H1 (cell line): ENCODE results near the gene PTN. TPM values are rescaled to one million over a fixed set of nuclear protein-coding genes. Genes with fewer than 3 reads are reported as not detected.

Source experiments
- CTCF ChIA-PET: fragments of 300-600 bp; sonication (Branson Sonifier 250); formaldehyde crosslinking; loops from one replicate; lab custom pipeline; 2021; ENCODE audit not compliant: partially characterized antibody; lab: Charles Lee
- POLR2A ChIA-PET: fragments of 300-600 bp; sonication (Branson Sonifier 250); formaldehyde crosslinking; loops from one replicate; lab custom pipeline; 2021; ENCODE audit warnings: inconsistent platforms; ENCODE audit not compliant: partially characterized antibody; lab: Charles Lee
- DNase-seq, 2 experiments: peaks; one replicate each; pipeline versions ENCODE4 v3.0.0 to v3.0.0-alpha.2; 2010 to 2022; ENCODE audit warnings: low spot score in 2 of 2, low read depth in 1 of 2, mixed read lengths in 1 of 2
- FAIRE-seq: peaks from 2 replicates; lab custom pipeline; 2011; peaks lifted over from hg19 to GRCh38; lab: Jason Lieb, UNC
- H2AFZ ChIP-seq: 2 replicates; pipeline ENCODE4 v1.8.1; 2012; ENCODE audit warnings: low read length, inconsistent platforms
- H2AK5ac ChIP-seq: 2 replicates; pipeline ENCODE4 v1.6.1; 2013; ENCODE audit warnings: low read depth, low read length
- H2BK120ac ChIP-seq: replicated peaks from 2 replicates; pipeline ENCODE3; 2013; ENCODE audit warnings: low read depth, low read length, inconsistent platforms
- H2BK12ac ChIP-seq: 2 replicates; pipeline ENCODE4 v1.6.1; 2013; ENCODE audit warnings: low read depth, low read length
- H2BK15ac ChIP-seq: 2 replicates; pipeline ENCODE4 v1.6.1; 2013; ENCODE audit warnings: low read length
- H2BK20ac ChIP-seq: 2 replicates; pipeline ENCODE4 v1.6.1; 2013; ENCODE audit warnings: low read length
- H2BK5ac ChIP-seq: 2 replicates; pipeline ENCODE4 v1.6.1; 2013; ENCODE audit warnings: low read depth, low read length
- H3K14ac ChIP-seq: 2 replicates; pipeline ENCODE4 v1.6.1; 2013; ENCODE audit warnings: inconsistent platforms; ENCODE audit not compliant: insufficient read length
- H3K18ac ChIP-seq: 2 replicates; pipeline ENCODE4 v1.6.1; 2013; ENCODE audit warnings: low read length; ENCODE audit errors: extremely low read depth
- H3K23ac ChIP-seq: 2 replicates; pipeline ENCODE4 v1.6.1; 2013; ENCODE audit warnings: inconsistent platforms; ENCODE audit not compliant: insufficient read length
- H3K23me2 ChIP-seq: 2 replicates; pipeline ENCODE4 v1.6.1; 2013; ENCODE audit warnings: low read depth, low read length
- H3K27ac ChIP-seq: 2 replicates; pipeline ENCODE4 v1.6.1; 2011; ENCODE audit warnings: low read depth, low read length, inconsistent platforms
- H3K27me3 ChIP-seq, 4 experiments: replicated peaks in 1 of 4; 1 replicate in 1 of 4; 2 replicates in 3 of 4; pipeline versions ENCODE4 v1.6.1 to v1.8.1; 2011 to 2013; ENCODE audit warnings: low read length in 3 of 4, mild to moderate bottlenecking in 3 of 4, inconsistent platforms in 2 of 4, mixed read lengths in 2 of 4, moderate library complexity in 1 of 4; ENCODE audit not compliant: control insufficient read depth in 3 of 4, insufficient read depth in 3 of 4; ENCODE audit errors: extremely low read depth in 1 of 4
- H3K36me3 ChIP-seq, 4 experiments: 2 replicates each; pipeline versions ENCODE4 v1.6.1 to v1.8.1; 2011 to 2013; ENCODE audit warnings: mild to moderate bottlenecking in 4 of 4, low read length in 3 of 4, moderate library complexity in 2 of 4, control low read depth in 1 of 4, inconsistent platforms in 1 of 4; ENCODE audit not compliant: insufficient read depth in 4 of 4, control insufficient read depth in 2 of 4
- H3K4ac ChIP-seq: replicated peaks from 2 replicates; pipeline ENCODE3; 2013; ENCODE audit warnings: low read length, low read depth, mixed read lengths, inconsistent platforms; ENCODE audit not compliant: insufficient read length
- H3K4me1 ChIP-seq, 4 experiments: replicated peaks in 1 of 4; 1 replicate in 1 of 4; 2 replicates in 3 of 4; pipeline versions ENCODE4 v1.6.1 to v1.8.1; 2011 to 2013; ENCODE audit warnings: low read length in 3 of 4, inconsistent platforms in 2 of 4, mixed read lengths in 1 of 4; ENCODE audit not compliant: insufficient read depth in 4 of 4, control insufficient read depth in 3 of 4
- H3K4me2 ChIP-seq, 2 experiments: 2 replicates each; pipeline versions ENCODE4 v1.6.1 to v1.8.1; 2011 to 2013; ENCODE audit warnings: low read depth in 2 of 2, low read length in 2 of 2, control low read depth in 1 of 2, inconsistent platforms in 1 of 2, mild to moderate bottlenecking in 1 of 2; ENCODE audit not compliant: insufficient read depth in 1 of 2
- H3K4me3 ChIP-seq, 4 experiments: fragments of 200-600, 300-600 bp in 1 of 4; sonication (generic), shearing (Covaris generic), sonication (Bioruptor Twin) in 1 of 4; 2 replicates each; pipeline versions ENCODE4 v1.5.1 to v1.8.1; 2011 to 2016; ENCODE audit warnings: low read length in 4 of 4, low read depth in 3 of 4, control low read depth in 2 of 4, inconsistent platforms in 2 of 4, mild to moderate bottlenecking in 2 of 4, mixed read lengths in 1 of 4, moderate library complexity in 1 of 4; ENCODE audit not compliant: insufficient read depth in 2 of 4; ENCODE audit errors: extremely low read depth in 1 of 4
- H3K56ac ChIP-seq: replicated peaks from 2 replicates; pipeline ENCODE3; 2013; ENCODE audit warnings: low read depth, mild to moderate bottlenecking, mixed read lengths, low read length, inconsistent platforms; ENCODE audit not compliant: insufficient read length
- H3K79me1 ChIP-seq: 2 replicates; pipeline ENCODE4 v1.6.1; 2013; ENCODE audit warnings: low read depth, low read length, control low read depth
- H3K79me2 ChIP-seq, 2 experiments: 2 replicates each; pipeline versions ENCODE4 v1.6.1 to v1.8.1; 2012 to 2013; ENCODE audit warnings: low read length in 2 of 2, mild to moderate bottlenecking in 2 of 2, inconsistent platforms in 1 of 2; ENCODE audit not compliant: insufficient read depth in 2 of 2, control insufficient read depth in 1 of 2
- H3K9ac ChIP-seq, 4 experiments: replicated peaks in 1 of 4; 1 replicate in 1 of 4; 2 replicates in 3 of 4; pipeline versions ENCODE4 v1.6.1 to v1.8.1; 2011 to 2013; ENCODE audit warnings: low read depth in 3 of 4, low read length in 3 of 4, control low read depth in 2 of 4, mild to moderate bottlenecking in 2 of 4, moderate library complexity in 2 of 4, inconsistent platforms in 1 of 4; ENCODE audit errors: extremely low read depth in 1 of 4
- H3K9me3 ChIP-seq, 2 experiments: 2 replicates each; pipeline versions ENCODE4 v1.6.1 to v1.8.1; 2012 to 2013; ENCODE audit warnings: mild to moderate bottlenecking in 2 of 2, moderate library complexity in 2 of 2, control low read depth in 1 of 2, inconsistent platforms in 1 of 2, low read depth in 1 of 2, low read length in 1 of 2, mixed read lengths in 1 of 2; ENCODE audit not compliant: insufficient read depth in 2 of 2
- H4K20me1 ChIP-seq, 2 experiments: replicated peaks in 1 of 2; 2 replicates each; pipeline versions ENCODE3 to v1.8.1; 2011 to 2013; ENCODE audit warnings: inconsistent platforms in 2 of 2, low read length in 2 of 2, mild to moderate bottlenecking in 1 of 2; ENCODE audit not compliant: insufficient read depth in 2 of 2, control insufficient read depth in 1 of 2
- H4K5ac ChIP-seq: 2 replicates; pipeline ENCODE4 v1.6.1; 2013; ENCODE audit warnings: low read length, low read depth, mixed read lengths, inconsistent platforms; ENCODE audit not compliant: insufficient read length
- H4K8ac ChIP-seq: 2 replicates; pipeline ENCODE4 v1.8.0; 2013; ENCODE audit warnings: mild to moderate bottlenecking, moderate library complexity, low read length, inconsistent platforms; ENCODE audit not compliant: insufficient read depth; ENCODE audit errors: extremely low read depth
- H4K91ac ChIP-seq: replicated peaks from 2 replicates; pipeline ENCODE3; 2013; ENCODE audit warnings: low read length, mixed read lengths, inconsistent platforms; ENCODE audit not compliant: insufficient read length
- EGR1 ChIP-seq: IDR thresholded peaks from 2 replicates; pipeline ENCODE4 v1.6.1; 2011; ENCODE audit warnings: low read depth, low read length, borderline replicate concordance
- WGBS, 2 experiments: shearing (Covaris generic) in 1 of 2; methylation state at CpG; one replicate each; pipeline versions ENCODE4 v1.1.6 to v1.1.7; 2013 to 2015; ENCODE audit warnings: low lambda C conversion rate in 2 of 2, mixed read lengths in 2 of 2, inconsistent platforms in 1 of 2, low coverage in 1 of 2, missing lambda C conversion rate in 1 of 2; ENCODE audit not compliant: insufficient replicate concordance in 2 of 2, insufficient coverage in 1 of 2, insufficient read length in 1 of 2; ENCODE audit errors: extremely low coverage in 1 of 2, missing lambda C conversion rate in 1 of 2; 5-methylcytosine and 5-hydroxymethylcytosine counted together
- polyA plus RNA-seq, 7 experiments: library from polyadenylated mRNA; depleted of rRNA in 3 of 7; stranded (reverse) in 5 of 7; unstranded in 2 of 7; fragments of >200 nt in 5 of 7; fragments of 200-250 nt in 2 of 7; gene quantifications; 1 replicate in 5 of 7; 2 replicates in 1 of 7; 4 replicates in 1 of 7; pipeline versions ENCODE4 v1.2.1 to v1.2.3, GENCODE V29; 2011 to 2013; ENCODE audit warnings: missing spikeins in 2 of 7, mixed read lengths in 2 of 7
- total RNA-seq: library from RNA; stranded (reverse); fragmentation: NEBNext Ultra II Directional; extraction: Animal tissue kit (Norgen Biotek cat#: 25700); gene quantifications from 2 replicates; pipeline ENCODE4 v1.2.1, GENCODE V29; 2021

Gene PTN
- total and polyA plus RNA-seq, 2 of the 8 experiments (the other 6 are each of a cell fraction or from before 2014, with no cell fraction given), result 23.1 to 27.8 TPM

GRCh38 chr7:137298464-137298794 is 45.1 kb downstream of the PTN start:
- ChIA-PET CTCF (interaction anchor here (0.9 to 7.8 kb wide), 4 partner anchors 10 to 129 kb away, joined by 3 to 44 read pairs (median 3); no protein-coding TSS in a partner anchor), POLR2A (no interaction called here)
- no peak overlapping the region for H4K5ac ChIP-seq
- no peak overlapping the region for H4K91ac ChIP-seq
- no peak overlapping the region for H3K9ac ChIP-seq
- no peaks in the 10 kb centered on the region for H3K23me2 ChIP-seq
- H3K27me3 ChIP-seq, result no peaks in the 10 kb centered on the region
- H3K4me2 ChIP-seq, result no peak overlapping the region
- no peaks in the 10 kb centered on the region for H3K79me1 ChIP-seq
- FAIRE-seq, result no peak
- H2BK15ac ChIP-seq, result no peak overlapping the region
- H2AFZ ChIP-seq, result no peak overlapping the region
- no peak overlapping the region for H3K4me3 ChIP-seq
- no peaks in the 10 kb centered on the region for H3K9me3 ChIP-seq
- H3K4ac ChIP-seq, result no peak overlapping the region
- no peak overlapping the region for H4K8ac ChIP-seq
- H3K14ac ChIP-seq, result no peak overlapping the region
- TF ChIP-seq EGR1, result no peak
- no peak overlapping the region for H2BK12ac ChIP-seq
- H3K23ac ChIP-seq, result no peak overlapping the region
- H3K79me2 ChIP-seq, result no peaks in the 10 kb centered on the region; a peak in 1 of 4 replicates
- 85% methylated on average over 1 of the region's 1 CpG; no CpG with 5 or more reads in 1 of the 2 experiments for WGBS, 2 experiments
- H3K4me1 ChIP-seq, result peaks cover 0 to 7% (median 0%) of the 10 kb centered on the region in 4 experiments; a peak in 2 of 7 replicates
- no peak overlapping the region for H3K56ac ChIP-seq
- no peak overlapping the region for H2BK120ac ChIP-seq
- H3K27ac ChIP-seq, result no peak overlapping the region
- H3K18ac ChIP-seq, result no peak overlapping the region
- H2AK5ac ChIP-seq, result no peak overlapping the region
- H4K20me1 ChIP-seq, result no peaks in the 10 kb centered on the region
- DNase-seq, result no peak
- no peaks in the 10 kb centered on the region for H3K36me3 ChIP-seq
- H2BK5ac ChIP-seq, result no peak overlapping the region
- no peak overlapping the region for H2BK20ac ChIP-seq
